GM12891 (cell line): ENCODE data around the gene C20orf141.

Experiments
- POLR2A ChIP-seq: IDR thresholded peaks from 2 replicates; pipeline ENCODE4 v1.6.1; 2011; ENCODE audit warnings: low read depth, low read length, control low read depth
- POLR2AphosphoS5 ChIP-seq: IDR thresholded peaks from 2 replicates; pipeline ENCODE4 v1.6.1; 2011; ENCODE audit warnings: low read depth, low read length, control low read depth
- SPI1 ChIP-seq: IDR thresholded peaks from 2 replicates; pipeline ENCODE4 v1.6.1; 2011; ENCODE audit warnings: low read depth, low read length, control low read depth

GRCh38 chr20:2794202-2794748 is 20.5 kb upstream of the C20orf141 start:
- no peak for TF ChIP-seq POLR2A
- no peak for TF ChIP-seq POLR2AphosphoS5
- no peak for TF ChIP-seq SPI1
